Measurements from ENCODE around the gene SMAD6.
"Not testable (repeated sequence)": the region's sequence is repeated elsewhere in the genome, so short reads cannot be mapped to it uniquely, and the experiment has no call there.

SMAD6 gene

GRCh38 chr15:66827039-66827697 lies 125.1 kb downstream of the SMAD6 start:
- no peak overlapping the region for H2AK5ac ChIP-seq (ENCODE audit: low read length)
- no peak overlapping the region for H3K18ac ChIP-seq (ENCODE audit: low read length)
- H2BK5ac ChIP-seq (ENCODE audit: low read length): no peak overlapping the region
- DNase-seq: no peak
- H3K4ac ChIP-seq (ENCODE audit: low read depth, low read length): no peak overlapping the region
- H3K79me1 ChIP-seq (ENCODE audit: low read length): no peaks in the 10 kb centered on the region
- no peak overlapping the region for H4K5ac ChIP-seq (ENCODE audit: low read length)
- no peak overlapping the region for H3K56ac ChIP-seq (ENCODE audit: low read length)
- H2BK15ac ChIP-seq (replicated peaks; ENCODE audit: low read depth): no peak overlapping the region
- H3K9ac ChIP-seq (ENCODE audit: low read length): no peak overlapping the region
- no peaks in the 10 kb centered on the region for H3K27me3 ChIP-seq (ENCODE audit: insufficient read depth, low read length, poor library complexity)
- no peak overlapping the region for H2BK120ac ChIP-seq (ENCODE audit: low read depth, low read length)
- H3K79me2 ChIP-seq (ENCODE audit: control insufficient read depth, insufficient read depth, low read length): no peaks in the 10 kb centered on the region
- no CpG with 5 or more reads among the region's 8 CpGs for WGBS (ENCODE audit: extremely low coverage, insufficient coverage, low lambda C conversion rate)
- H3K36me3 ChIP-seq (ENCODE audit: control insufficient read depth, insufficient read depth, low read length): no peaks in the 10 kb centered on the region
- no peak overlapping the region for H3K27ac ChIP-seq (ENCODE audit: low read depth, low read length)
- no peak overlapping the region for H3K4me2 ChIP-seq (ENCODE audit: low read length)
- H3K4me3 ChIP-seq (ENCODE audit: low read length): no peak overlapping the region
- no peak overlapping the region for H3K23ac ChIP-seq (ENCODE audit: low read length)
- no peak overlapping the region for H4K8ac ChIP-seq (ENCODE audit: low read depth, low read length)
- peaks cover 12% of the 10 kb centered on the region for H3K4me1 ChIP-seq (ENCODE audit: control insufficient read depth, low read depth, low read length)

DNA sequence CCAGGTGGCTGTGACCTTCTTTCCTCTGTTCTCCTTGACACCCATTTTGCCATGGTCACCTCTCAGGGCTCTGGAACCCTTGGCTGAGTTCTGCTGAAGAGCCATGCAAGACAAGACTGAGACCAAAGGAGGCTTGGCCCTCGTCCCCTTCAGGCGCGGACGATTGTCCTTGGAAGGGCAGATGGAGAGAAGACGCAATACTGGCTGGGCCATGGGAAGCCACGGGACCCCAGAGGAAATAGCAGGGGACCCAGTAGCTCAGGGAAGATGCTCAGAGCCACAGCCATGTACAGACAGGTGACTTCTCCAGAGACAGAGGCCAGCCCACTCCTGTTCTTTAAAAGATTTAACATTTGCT lies 125.6 kb downstream of the SMAD6 start:
- Histone ChIP-seq H3K4me2 (ENCODE audit: low read length) (no peak overlapping the region), H3K23ac (ENCODE audit: low read length) (no peak overlapping the region), H2BK120ac (ENCODE audit: low read depth, low read length) (no peak overlapping the region), H4K8ac (ENCODE audit: low read depth, low read length) (no peak overlapping the region), H3K56ac (ENCODE audit: low read length) (no peak overlapping the region), H2BK15ac (replicated peaks; ENCODE audit: low read depth) (no peak overlapping the region), H3K4ac (ENCODE audit: low read depth, low read length) (no peak overlapping the region), H3K9ac (ENCODE audit: low read length) (no peak overlapping the region), H3K27me3 (ENCODE audit: insufficient read depth, low read length, poor library complexity) (no peaks in the 10 kb centered on the region), H2BK5ac (ENCODE audit: low read length) (no peak overlapping the region), H3K79me2 (ENCODE audit: control insufficient read depth, insufficient read depth, low read length) (no peaks in the 10 kb centered on the region), H2AK5ac (ENCODE audit: low read length) (no peak overlapping the region), H4K5ac (ENCODE audit: low read length) (no peak overlapping the region), H3K27ac (ENCODE audit: low read depth, low read length) (no peak overlapping the region), H3K4me1 (ENCODE audit: control insufficient read depth, low read depth, low read length) (peaks cover 12% of the 10 kb centered on the region), H3K4me3 (ENCODE audit: low read length) (no peak overlapping the region), H3K18ac (ENCODE audit: low read length) (no peak overlapping the region), H3K36me3 (ENCODE audit: control insufficient read depth, insufficient read depth, low read length) (no peaks in the 10 kb centered on the region), H3K79me1 (ENCODE audit: low read length) (no peaks in the 10 kb centered on the region)
- no peak for DNase-seq
- WGBS (ENCODE audit: extremely low coverage, insufficient coverage, low lambda C conversion rate): no CpG with 5 or more reads among the region's 6 CpGs

- peaks cover 12% of the 10 kb centered on the region for H3K4me1 ChIP-seq (ENCODE audit: control insufficient read depth, low read depth, low read length)
- H3K27me3 ChIP-seq (ENCODE audit: insufficient read depth, low read length, poor library complexity); H2AK5ac ChIP-seq (ENCODE audit: low read length); H3K18ac ChIP-seq (ENCODE audit: low read length); H3K79me2 ChIP-seq (ENCODE audit: control insufficient read depth, insufficient read depth, low read length); H3K79me1 ChIP-seq (ENCODE audit: low read length); H3K36me3 ChIP-seq (ENCODE audit: control insufficient read depth, insufficient read depth, low read length); H2BK5ac ChIP-seq (ENCODE audit: low read length); H2BK15ac ChIP-seq (replicated peaks; ENCODE audit: low read depth); H3K4me3 ChIP-seq (ENCODE audit: low read length); DNase-seq; H3K4ac ChIP-seq (ENCODE audit: low read depth, low read length); H2BK120ac ChIP-seq (ENCODE audit: low read depth, low read length); H4K8ac ChIP-seq (ENCODE audit: low read depth, low read length); H3K56ac ChIP-seq (ENCODE audit: low read length); H3K23ac ChIP-seq (ENCODE audit: low read length); H3K9ac ChIP-seq (ENCODE audit: low read length); H3K27ac ChIP-seq (ENCODE audit: low read depth, low read length); H4K5ac ChIP-seq (ENCODE audit: low read length); H3K4me2 ChIP-seq (ENCODE audit: low read length): not testable (repeated sequence)
- WGBS (ENCODE audit: extremely low coverage, insufficient coverage, low lambda C conversion rate): no CpG with 5 or more reads among the region's 11 CpGs
Measured at GRCh38 chr15:66828817-66829541, 126.9 kb downstream of the SMAD6 start.

GRCh38 chr15:66829551-66830121 lies 127.6 kb downstream of the SMAD6 start:
- H2BK15ac ChIP-seq (replicated peaks; ENCODE audit: low read depth): no peak overlapping the region
- H3K4me3 ChIP-seq (ENCODE audit: low read length): no peak overlapping the region
- H4K5ac ChIP-seq (ENCODE audit: low read length): no peak overlapping the region
- peaks cover 15% of the 10 kb centered on the region for H3K4me1 ChIP-seq (ENCODE audit: control insufficient read depth, low read depth, low read length)
- no peak overlapping the region for H3K27ac ChIP-seq (ENCODE audit: low read depth, low read length)
- H3K79me1 ChIP-seq (ENCODE audit: low read length): no peaks in the 10 kb centered on the region
- no peak overlapping the region for H3K56ac ChIP-seq (ENCODE audit: low read length)
- H4K8ac ChIP-seq (ENCODE audit: low read depth, low read length): no peak overlapping the region
- H3K23ac ChIP-seq (ENCODE audit: low read length): no peak overlapping the region
- H2BK5ac ChIP-seq (ENCODE audit: low read length): no peak overlapping the region
- H3K79me2 ChIP-seq (ENCODE audit: control insufficient read depth, insufficient read depth, low read length): no peaks in the 10 kb centered on the region
- H2AK5ac ChIP-seq (ENCODE audit: low read length): no peak overlapping the region
- H3K36me3 ChIP-seq (ENCODE audit: control insufficient read depth, insufficient read depth, low read length): no peaks in the 10 kb centered on the region
- no peak for DNase-seq
- no peak overlapping the region for H3K9ac ChIP-seq (ENCODE audit: low read length)
- H3K4ac ChIP-seq (ENCODE audit: low read depth, low read length): no peak overlapping the region
- WGBS (ENCODE audit: extremely low coverage, insufficient coverage, low lambda C conversion rate): no CpG with 5 or more reads among the region's 4 CpGs
- no peak overlapping the region for H2BK120ac ChIP-seq (ENCODE audit: low read depth, low read length)
- no peaks in the 10 kb centered on the region for H3K27me3 ChIP-seq (ENCODE audit: insufficient read depth, low read length, poor library complexity)
- no peak overlapping the region for H3K18ac ChIP-seq (ENCODE audit: low read length)
- no peak overlapping the region for H3K4me2 ChIP-seq (ENCODE audit: low read length)

- no peak overlapping the region for H4K5ac ChIP-seq (ENCODE audit: low read length)
- H3K27ac ChIP-seq (ENCODE audit: low read depth, low read length): no peak overlapping the region
- H3K4ac ChIP-seq (ENCODE audit: low read depth, low read length): no peak overlapping the region
- no peak overlapping the region for H3K4me2 ChIP-seq (ENCODE audit: low read length)
- no peak for DNase-seq
- H3K4me3 ChIP-seq (ENCODE audit: low read length): no peak overlapping the region
- no peak overlapping the region for H2AK5ac ChIP-seq (ENCODE audit: low read length)
- no peaks in the 10 kb centered on the region for H3K79me1 ChIP-seq (ENCODE audit: low read length)
- no peak overlapping the region for H3K9ac ChIP-seq (ENCODE audit: low read length)
- H3K79me2 ChIP-seq (ENCODE audit: control insufficient read depth, insufficient read depth, low read length): no peaks in the 10 kb centered on the region
- no peak overlapping the region for H3K23ac ChIP-seq (ENCODE audit: low read length)
- H3K27me3 ChIP-seq (ENCODE audit: insufficient read depth, low read length, poor library complexity): no peaks in the 10 kb centered on the region
- no peaks in the 10 kb centered on the region for H3K36me3 ChIP-seq (ENCODE audit: control insufficient read depth, insufficient read depth, low read length)
- no peak overlapping the region for H3K56ac ChIP-seq (ENCODE audit: low read length)
- peaks cover 21% of the 10 kb centered on the region for H3K4me1 ChIP-seq (ENCODE audit: control insufficient read depth, low read depth, low read length)
- no CpG with 5 or more reads among the region's 6 CpGs for whole genome bisulfite sequencing (ENCODE audit: extremely low coverage, insufficient coverage, low lambda C conversion rate)
- H2BK15ac ChIP-seq (replicated peaks; ENCODE audit: low read depth): no peak overlapping the region
- no peak overlapping the region for H4K8ac ChIP-seq (ENCODE audit: low read depth, low read length)
- no peak overlapping the region for H2BK5ac ChIP-seq (ENCODE audit: low read length)
- H3K18ac ChIP-seq (ENCODE audit: low read length): no peak overlapping the region
- no peak overlapping the region for H2BK120ac ChIP-seq (ENCODE audit: low read depth, low read length)
Measured at GRCh38 chr15:66830358-66830757, 128.3 kb downstream of the SMAD6 start.
